K562 (cell line): Measurements from ENCODE around the gene EPN2. TPM values are rescaled to one million over a fixed set of nuclear protein-coding genes. Genes with fewer than 3 reads are reported as not detected.

Experiments
- ATAC-seq: fragments of 200-7000 bp; cut with Tn5 transposase; 3 replicates; pipeline ENCODE4 v1.9.1; 2020; ENCODE audit warnings: moderate library complexity
- BruUV-seq: library from RNA; stranded (reverse); fragments of 400-500 nt; replicated peaks from 2 replicates; lab custom pipeline; 2021; lab: Mats Ljungman, UMichigan
- CTCF ChIA-PET: fragments of 300-600 bp; formaldehyde crosslinking; extraction: SDS; loops from one replicate; lab custom pipeline; 2021; ENCODE audit warnings: low intra/inter-chr PET ratio; lab: Yijun Ruan, JAX
- POLR2A ChIA-PET: fragments of 300-600, 350-650 bp; sonication (Branson Sonifier 250); formaldehyde crosslinking; extraction: SDS; loops from one replicate; lab custom pipeline; 2021; ENCODE audit warnings: antibody characterized with exemption, inconsistent platforms; lab: Yijun Ruan, JAX
- DNase-seq, 4 experiments: peaks; one replicate each; pipeline versions ENCODE4 v3.0.0 to v3.0.0-alpha.2; 2011 to 2018; ENCODE audit warnings: low spot score in 3 of 4, mixed read lengths in 3 of 4; ENCODE audit errors: extremely low read depth in 1 of 4
- FAIRE-seq: peaks from 2 replicates; lab custom pipeline; 2011; peaks lifted over from hg19 to GRCh38; lab: Jason Lieb, UNC
- H2AFZ ChIP-seq: 2 replicates; pipeline ENCODE4 v1.6.0; 2011; ENCODE audit warnings: low read depth, low read length, control low read depth, inconsistent platforms
- H3K27ac ChIP-seq: fragments of 200-600 bp; 3 replicates; pipeline ENCODE4 v1.8.0; 2011; ENCODE audit warnings: low read depth, mild to moderate bottlenecking, control low read depth, inconsistent platforms, low read length, moderate library complexity, mixed read lengths; ENCODE audit errors: extremely low read depth
- H3K27me3 ChIP-seq, 2 experiments: fragments of 300-600 bp in 1 of 2; 2 replicates in 1 of 2; 3 replicates in 1 of 2; pipeline versions ENCODE4 v1.6.0 to v1.8.0; 2011; ENCODE audit warnings: inconsistent platforms in 2 of 2, low read length in 2 of 2, mild to moderate bottlenecking in 1 of 2, mixed read lengths in 1 of 2, moderate library complexity in 1 of 2; ENCODE audit not compliant: control insufficient read depth in 2 of 2, insufficient read depth in 2 of 2
- H3K36me3 ChIP-seq: fragments of 300-600 bp; 3 replicates; pipeline ENCODE4 v1.8.0; 2011; ENCODE audit warnings: mild to moderate bottlenecking, low read length, inconsistent platforms; ENCODE audit not compliant: control insufficient read depth, insufficient read depth
- H3K4me1 ChIP-seq, 2 experiments: fragments of 200-600 bp in 1 of 2; replicated peaks in 1 of 2; 2 replicates in 1 of 2; 3 replicates in 1 of 2; pipeline versions ENCODE4 v1.5.1 to v1.8.0; 2011; ENCODE audit warnings: inconsistent platforms in 2 of 2, low read length in 2 of 2, mild to moderate bottlenecking in 1 of 2, mixed read lengths in 1 of 2, moderate library complexity in 1 of 2; ENCODE audit not compliant: control insufficient read depth in 2 of 2, insufficient read depth in 2 of 2
- H3K4me2 ChIP-seq: 2 replicates; pipeline ENCODE4 v1.6.1; 2011; ENCODE audit warnings: low read length, control low read depth, inconsistent platforms, mixed read lengths; ENCODE audit not compliant: insufficient read depth
- H3K4me3 ChIP-seq: fragments of 200-600 bp; sonication (generic), shearing (Covaris generic); 2 replicates; pipeline ENCODE4 v1.5.1; 2016; ENCODE audit warnings: control low read depth, inconsistent platforms
- H3K79me2 ChIP-seq: fragments of 200-600 bp; 3 replicates; pipeline ENCODE4 v1.8.0; 2011; ENCODE audit warnings: low read length, inconsistent platforms; ENCODE audit not compliant: control insufficient read depth, insufficient read depth
- H3K9ac ChIP-seq, 2 experiments: 2 replicates each; pipeline versions ENCODE4 v1.6.0 to v1.6.1; 2011; ENCODE audit warnings: low read depth in 2 of 2, low read length in 2 of 2, control low read depth in 1 of 2, inconsistent platforms in 1 of 2, mild to moderate bottlenecking in 1 of 2, mixed read lengths in 1 of 2; ENCODE audit not compliant: insufficient read depth in 1 of 2
- H3K9me1 ChIP-seq: one replicate; pipeline ENCODE4 v1.6.0; 2011; ENCODE audit warnings: inconsistent platforms, mild to moderate bottlenecking, low read length, moderate library complexity; ENCODE audit not compliant: control insufficient read depth, insufficient read depth
- H3K9me3 ChIP-seq: replicated peaks from 2 replicates; pipeline ENCODE4 v1.5.1; 2011; ENCODE audit warnings: low read depth, low read length, inconsistent platforms; ENCODE audit not compliant: control insufficient read depth, insufficient read depth
- H4K20me1 ChIP-seq: replicated peaks from 2 replicates; pipeline ENCODE4 v1.6.1; 2011; ENCODE audit warnings: low read length, inconsistent platforms, mixed read lengths; ENCODE audit not compliant: control insufficient read depth, insufficient read depth
- POLR2G ChIP-seq: fragments of 200-400 bp; formaldehyde crosslinking; IDR thresholded peaks from 2 replicates; pipeline ENCODE4 v1.6.1; 2017; ENCODE audit warnings: low read depth, mild to moderate bottlenecking, antibody characterized with exemption, low read length, moderate library complexity
- WGBS: fragments of 100-300 bp; shearing (Covaris generic); methylation state at CpG from one replicate; pipeline ENCODE4 v1.1.6; 2016; ENCODE audit warnings: low coverage, mixed read lengths; ENCODE audit not compliant: insufficient coverage; ENCODE audit errors: missing lambda C conversion rate; 5-methylcytosine and 5-hydroxymethylcytosine counted together
- in situ Hi-C: fragments of 300-500 bp; cut with MboI; formaldehyde crosslinking; loops from 4 replicates; pipeline ENCODE4 v1.15.0; 2018; ENCODE audit warnings: inconsistent platforms, mixed read lengths
- intact Hi-C: fragments of 100-400 bp; cut with micrococcal nuclease; formaldehyde crosslinking; loops from 2 replicates; pipeline ENCODE4 v1.14.2; 2022
- polyA plus RNA-seq, 8 experiments: library from polyadenylated mRNA; depleted of rRNA in 4 of 8; stranded (reverse) in 5 of 8; unstranded in 3 of 8; fragments of >200 nt; fragmentation: Nextera tagmentation in 2 of 8; fragmentation: Illumina TruSeq in 1 of 8; extraction: Ambion mirVana in 2 of 8; extraction: Trizol in 1 of 8; gene quantifications; 2 replicates each; pipeline versions ENCODE4 v1.2.1 to v1.2.3, GENCODE V29; 2011 to 2014; ENCODE audit warnings: inconsistent platforms in 1 of 8, missing spikeins in 1 of 8
- total RNA-seq, 7 experiments: library from RNA; depleted of rRNA in 6 of 7; stranded (reverse); fragments of >200 nt in 6 of 7; fragmentation: Illumina TruSeq in 2 of 7; extraction: Trizol in 2 of 7; gene quantifications; 2 replicates each; pipeline versions ENCODE4 v1.2.1 to v1.2.3, GENCODE V29; 2011 to 2021; ENCODE audit warnings: low replicate concordance in 1 of 7
- TF ChIP-seq, protein P1 (sequence below), 2 experiments: fragments of 450-650 bp; IDR thresholded peaks; 2 replicates each; pipeline ENCODE4 v1.6.1; 2016

The EPN2 gene
- total and polyA plus RNA-seq, 9 of the 15 experiments (the other 6 are each of a cell fraction or from before 2014, with no cell fraction given), result 1.0 to 12.9 (median 8.9) TPM

DNA sequence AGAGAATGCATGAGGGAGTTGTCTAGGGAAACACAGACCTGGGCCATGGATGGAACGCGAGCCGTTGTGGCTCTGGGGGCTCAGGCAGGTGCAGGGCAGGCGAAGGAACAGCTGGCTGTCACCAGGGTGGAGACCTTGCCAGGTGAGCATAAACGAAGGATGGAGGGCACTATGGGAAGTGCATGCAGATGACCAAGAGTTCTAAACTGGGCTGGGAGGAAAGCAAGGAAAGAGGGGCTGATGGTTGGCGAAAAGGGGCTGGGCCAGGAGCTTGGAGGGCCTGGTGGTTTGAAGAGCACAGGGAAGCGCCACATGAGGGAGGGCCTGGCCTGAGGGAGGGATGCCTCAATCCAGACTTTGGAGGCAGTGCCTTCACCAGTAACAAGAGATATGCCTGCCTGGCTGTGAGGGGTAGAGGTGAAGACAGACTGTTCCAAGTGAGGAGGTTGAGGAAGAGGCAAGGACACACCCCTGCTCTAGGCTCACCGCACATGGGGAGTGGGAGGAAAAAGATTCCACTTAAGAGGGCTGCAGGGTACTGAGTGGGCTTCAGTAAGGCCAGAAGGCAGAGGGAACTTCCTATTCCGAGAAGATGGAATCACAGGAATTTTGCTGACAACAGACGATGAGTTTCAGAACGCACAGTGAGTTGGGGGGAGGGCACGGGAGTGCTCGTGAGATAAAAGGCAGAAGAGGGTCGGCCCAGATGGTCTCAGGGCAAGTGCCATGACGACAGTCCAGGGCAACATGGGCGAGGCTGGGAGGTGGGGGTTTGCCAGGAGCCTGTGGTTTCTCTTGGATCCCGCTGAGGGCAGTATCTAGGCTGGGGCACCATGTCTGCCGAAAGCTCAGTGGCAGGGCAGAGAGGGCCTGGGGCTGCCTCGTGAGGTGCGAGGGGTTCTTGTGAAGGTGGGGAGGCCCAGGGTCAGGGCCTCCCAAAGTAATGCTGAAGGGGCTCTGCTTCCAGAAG lies 104.8 kb downstream of the EPN2 start:
- ATAC-seq, result no peak
- 59% methylated on average over 15 of the region's 20 CpGs for WGBS
- in situ Hi-C loops, result no loop called here
- intact Hi-C loops, result no loop called here
- H3K9me1 ChIP-seq, result no peaks in the 10 kb centered on the region
- TF ChIP-seq, protein P1, sequence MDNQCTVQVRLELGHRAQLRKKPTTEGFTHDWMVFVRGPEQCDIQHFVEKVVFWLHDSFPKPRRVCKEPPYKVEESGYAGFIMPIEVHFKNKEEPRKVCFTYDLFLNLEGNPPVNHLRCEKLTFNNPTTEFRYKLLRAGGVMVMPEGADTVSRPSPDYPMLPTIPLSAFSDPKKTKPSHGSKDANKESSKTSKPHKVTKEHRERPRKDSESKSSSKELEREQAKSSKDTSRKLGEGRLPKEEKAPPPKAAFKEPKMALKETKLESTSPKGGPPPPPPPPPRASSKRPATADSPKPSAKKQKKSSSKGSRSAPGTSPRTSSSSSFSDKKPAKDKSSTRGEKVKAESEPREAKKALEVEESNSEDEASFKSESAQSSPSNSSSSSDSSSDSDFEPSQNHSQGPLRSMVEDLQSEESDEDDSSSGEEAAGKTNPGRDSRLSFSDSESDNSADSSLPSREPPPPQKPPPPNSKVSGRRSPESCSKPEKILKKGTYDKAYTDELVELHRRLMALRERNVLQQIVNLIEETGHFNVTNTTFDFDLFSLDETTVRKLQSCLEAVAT (IDR thresholded peaks at IDR 0.05), result no peak
- 0 out of 2 replicates have a peak, but pooled peaks have one; percentile 27 for TF ChIP-seq POLR2G
- H4K20me1 ChIP-seq, result no peaks in the 10 kb centered on the region; the same call in 1 of the 2 replicates
- DNase-seq, result no peak
- BruUV-seq, result no TSS peak
- H3K27ac ChIP-seq, result no peak overlapping the region
- no peak for FAIRE-seq
- no peaks in the 10 kb centered on the region for H3K36me3 ChIP-seq
- no peaks in the 10 kb centered on the region for H3K9me3 ChIP-seq
- no peak overlapping the region for H3K4me3 ChIP-seq
- no peak overlapping the region for H2AFZ ChIP-seq
- peaks cover 13 to 40% of the 10 kb centered on the region in 2 experiments for H3K4me1 ChIP-seq
- ChIA-PET CTCF (no interaction called here), POLR2A (interaction anchor here (1.2 kb wide), 1 partner anchor 11 kb away, joined by 3 read pairs; no protein-coding TSS in a partner anchor)
- H3K9ac ChIP-seq, result no peak overlapping the region
- H3K27me3 ChIP-seq, result no peaks in the 10 kb centered on the region
- H3K79me2 ChIP-seq, result no peaks in the 10 kb centered on the region
- no peak overlapping the region for H3K4me2 ChIP-seq
